Keratinocyte (primary cell): ENCODE data around the gene TMEM115.

Source experiments
- CTCF ChIP-seq, 3 experiments: IDR thresholded peaks in 1 of 3; conservative IDR thresholded peaks in 1 of 3; optimal IDR thresholded peaks in 1 of 3; 2 replicates in 2 of 3; 3 replicates in 1 of 3; pipeline versions ENCODE3 to v1.5.1; 2011; ENCODE audit warnings: low read length in 3 of 3, mild to moderate bottlenecking in 3 of 3, moderate library complexity in 2 of 3, control low read depth in 1 of 3, inconsistent platforms in 1 of 3; ENCODE audit not compliant: insufficient read depth in 2 of 3; ENCODE audit errors: extremely low read depth in 1 of 3
- EZH2 ChIP-seq: IDR thresholded peaks from one replicate; pipeline ENCODE4 v1.6.1; 2012; ENCODE audit warnings: inconsistent platforms, mild to moderate bottlenecking, low read length, moderate library complexity

GRCh38 chr3:50354186-50354764 is 5.0 kb downstream of the TMEM115 start:
- TF ChIP-seq CTCF (optimal IDR thresholded peaks at IDR 0.05 in 1 of 3, IDR thresholded peaks at IDR 0.05 in 1 of 3, conservative IDR thresholded peaks at IDR 0.05 in 1 of 3; ENCODE audit: extremely low read depth in 1 of 3, insufficient read depth in 2 of 3, low read length in 3 of 3) (no peak), EZH2 (no peak)
